IPS-18c (cell line): ENCODE measurements around the gene SEC14L1.

Experiments used
- H3K4me3 ChIP-seq: 2 replicates; pipeline ENCODE4 v1.7.0; 2013; ENCODE audit warnings: low read depth, mild to moderate bottlenecking, low read length, moderate library complexity; ENCODE audit not compliant: insufficient read depth
- H3K9me3 ChIP-seq: one replicate; pipeline ENCODE4 v1.6.1; 2013; ENCODE audit warnings: mild to moderate bottlenecking, low read length, moderate library complexity; ENCODE audit not compliant: control insufficient read depth, insufficient read depth

Gene SEC14L1

DNA sequence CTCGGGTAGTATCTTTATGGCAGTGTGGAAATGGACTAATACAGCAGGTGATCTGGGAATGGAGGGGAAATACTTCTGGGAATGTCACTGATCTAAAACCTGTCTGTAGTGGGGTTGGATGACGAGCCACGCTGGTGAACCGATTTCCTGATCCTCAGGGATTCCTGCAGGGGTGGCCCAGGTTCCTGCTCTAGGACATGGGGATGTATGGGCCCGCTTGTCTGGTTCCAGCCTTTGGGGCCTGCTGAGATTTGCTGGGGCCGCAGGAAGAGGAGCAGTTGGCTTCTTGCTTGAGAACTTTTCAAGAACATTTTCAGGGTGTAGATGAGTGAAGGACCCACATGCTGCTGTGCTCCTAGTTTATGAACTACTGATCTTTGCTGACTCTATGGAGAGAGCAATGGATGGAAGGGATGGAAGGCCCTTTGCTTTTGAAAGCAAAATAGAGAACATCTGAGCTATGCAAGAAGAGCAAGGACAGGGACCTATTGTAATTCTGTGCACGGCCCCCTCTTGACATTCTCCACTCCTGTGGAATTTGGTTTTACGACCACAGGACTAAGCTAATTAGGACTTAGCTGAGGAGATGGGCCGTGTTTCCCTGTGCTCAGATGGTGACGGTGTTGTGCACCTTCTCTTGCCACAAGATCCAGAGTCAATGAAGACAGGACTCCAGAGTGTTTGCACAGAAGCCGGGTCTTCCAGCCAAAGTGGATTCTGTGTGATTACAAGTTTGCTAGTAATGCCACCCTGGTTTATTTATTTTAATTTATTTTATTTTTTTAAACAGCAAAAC lies 90.5 kb downstream of the SEC14L1 start:
- Histone ChIP-seq H3K9me3 (no peaks in the 10 kb centered on the region), H3K4me3 (no peak overlapping the region)

DNA sequence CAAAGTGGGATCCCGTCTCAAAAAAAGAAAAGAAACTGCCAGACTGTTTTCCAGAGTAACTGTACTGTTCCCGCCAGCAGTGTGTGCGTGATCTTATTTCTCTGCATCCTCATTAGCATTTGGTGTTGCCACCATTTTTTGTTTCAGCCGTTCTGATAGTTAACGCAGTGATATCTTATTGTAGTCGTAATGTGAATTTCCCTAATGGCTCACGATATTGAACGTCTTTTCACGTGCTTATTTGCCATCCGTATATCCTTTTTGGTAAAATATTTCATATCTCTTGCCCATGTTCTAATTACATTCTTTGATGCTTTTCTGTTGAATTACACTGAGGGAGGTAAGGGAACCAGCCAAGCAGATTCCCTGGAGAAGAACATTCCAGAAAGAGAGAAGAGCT lies 92.4 kb downstream of the SEC14L1 start:
- Histone ChIP-seq H3K4me3 (no peak overlapping the region), H3K9me3 (no peaks in the 10 kb centered on the region)

DNA sequence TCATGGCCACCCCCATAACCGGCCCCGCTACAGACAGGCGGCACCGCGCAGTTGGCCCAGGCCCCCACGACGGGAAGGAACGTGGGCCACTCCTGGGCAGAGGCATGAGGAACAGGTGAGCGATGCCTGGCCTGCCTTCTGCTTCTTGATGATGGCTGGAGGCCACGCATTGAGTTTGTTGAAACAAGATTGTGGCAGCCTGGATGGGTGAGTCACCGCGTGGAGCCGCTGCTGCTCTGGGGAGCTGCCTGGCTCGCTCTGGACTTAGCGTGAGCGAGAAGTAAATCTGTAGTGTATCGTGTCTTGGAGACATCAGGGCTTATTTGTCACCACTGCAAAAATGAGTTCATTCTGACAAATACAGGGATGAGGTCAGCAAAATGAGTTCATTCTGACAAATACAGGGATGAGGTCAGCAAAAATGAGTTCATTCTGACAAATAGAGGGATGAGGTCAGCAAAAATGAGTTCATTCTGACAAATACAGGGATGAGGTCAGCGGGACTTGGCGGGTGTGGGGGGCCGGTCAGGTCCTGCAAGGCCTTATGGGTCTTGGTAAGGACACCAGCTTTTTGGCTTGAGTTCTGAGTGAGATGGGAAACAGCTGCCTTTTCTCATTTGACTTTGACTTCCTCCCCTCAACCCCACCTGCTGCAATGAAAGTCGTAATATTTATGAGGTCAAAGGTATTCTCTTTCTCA lies 93.0 kb downstream of the SEC14L1 start:
- no peaks in the 10 kb centered on the region for H3K9me3 ChIP-seq

DNA sequence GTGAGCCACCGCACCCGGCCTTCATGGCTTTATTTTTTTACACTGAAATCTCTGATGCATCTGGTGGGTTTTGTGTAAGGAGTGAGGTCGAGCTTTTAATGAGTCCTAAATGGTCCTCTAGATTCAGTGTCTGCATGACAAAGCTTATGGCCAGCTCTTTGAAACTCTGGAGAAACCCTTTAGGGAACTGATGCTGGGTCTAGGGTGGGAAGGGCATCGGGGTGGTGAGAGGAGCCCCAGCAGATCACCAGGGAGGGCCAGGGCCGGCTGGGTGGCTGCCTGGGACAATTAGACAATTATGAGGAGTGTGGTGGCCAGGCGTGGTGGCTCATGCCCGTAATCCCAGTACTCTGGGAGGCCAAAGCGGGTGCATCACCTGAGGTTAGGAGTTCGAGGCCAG lies 93.9 kb downstream of the SEC14L1 start:
- no peak overlapping the region for H3K4me3 ChIP-seq
- H3K9me3 ChIP-seq = no peaks in the 10 kb centered on the region

More for the DNA sequence above, 93.0 kb downstream of the SEC14L1 start:
- no peak overlapping the region for H3K4me3 ChIP-seq

DNA sequence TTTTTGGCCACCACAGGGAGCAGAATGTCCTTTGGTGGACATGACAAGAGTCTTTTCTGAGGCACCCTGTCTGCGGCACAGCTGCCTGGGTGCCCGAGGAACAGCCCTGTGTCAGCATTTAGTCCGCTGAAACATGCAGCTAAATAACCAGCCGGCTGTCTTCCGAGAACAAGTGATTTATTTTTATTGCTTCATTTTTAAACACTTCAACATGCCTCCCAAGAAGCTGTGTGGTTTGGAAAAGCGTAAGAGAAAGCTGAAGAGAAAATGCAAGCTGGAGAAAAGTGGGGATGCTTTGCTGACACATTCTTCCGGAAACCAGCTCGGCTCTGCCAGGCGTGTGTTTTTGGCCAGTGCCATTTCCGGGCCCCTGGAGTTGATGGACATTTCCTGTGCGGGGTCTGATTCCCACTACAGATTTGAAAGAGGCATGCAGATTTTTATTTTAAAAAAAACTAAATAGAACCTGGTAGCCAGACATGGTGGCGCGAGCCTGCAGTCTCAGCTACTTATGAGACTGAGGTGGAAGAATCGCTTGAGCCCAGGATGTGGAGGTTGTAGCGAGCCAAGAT lies 94.7 kb downstream of the SEC14L1 start:
- no peak overlapping the region for H3K4me3 ChIP-seq
- H3K9me3 ChIP-seq = no peaks in the 10 kb centered on the region

DNA sequence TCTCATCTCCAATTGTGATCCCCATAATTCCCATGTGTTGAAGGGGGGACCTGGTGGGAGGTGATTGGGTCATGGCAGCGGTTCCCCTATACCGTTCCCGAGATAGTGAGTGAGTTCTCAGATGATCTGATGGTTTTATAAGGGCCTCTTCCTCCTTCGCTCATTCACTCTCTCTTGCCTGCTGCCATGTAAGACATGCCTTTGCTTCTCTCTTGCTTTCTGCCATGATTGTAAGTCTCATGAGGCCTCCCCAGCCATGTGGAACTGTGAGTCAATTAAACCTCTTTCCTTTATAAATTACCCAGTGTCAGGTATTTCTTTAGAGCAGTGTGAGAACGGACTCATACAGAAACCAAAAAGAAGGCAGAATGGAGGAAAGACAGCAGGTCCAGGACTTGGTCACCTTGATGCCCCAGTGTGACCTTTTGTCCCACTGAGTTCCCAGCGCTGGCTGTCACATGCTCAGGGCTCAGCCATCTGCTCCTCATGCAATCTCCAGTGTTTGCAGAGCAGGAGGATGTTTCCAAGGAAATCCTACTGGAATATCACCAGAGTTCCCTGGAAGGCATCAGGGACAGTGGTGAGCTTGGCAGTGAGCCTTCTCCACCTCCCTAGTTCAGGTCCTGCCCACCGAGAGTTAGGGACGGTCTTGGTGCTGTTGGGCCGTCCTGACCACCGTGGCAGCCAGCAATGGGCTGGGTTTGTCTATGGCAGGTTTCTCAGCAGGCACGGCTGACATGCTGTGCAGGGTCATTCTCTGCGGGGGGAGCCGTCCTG lies 96.7 kb downstream of the SEC14L1 start:
- no peak overlapping the region for H3K4me3 ChIP-seq
- H3K9me3 ChIP-seq = no peaks in the 10 kb centered on the region

DNA sequence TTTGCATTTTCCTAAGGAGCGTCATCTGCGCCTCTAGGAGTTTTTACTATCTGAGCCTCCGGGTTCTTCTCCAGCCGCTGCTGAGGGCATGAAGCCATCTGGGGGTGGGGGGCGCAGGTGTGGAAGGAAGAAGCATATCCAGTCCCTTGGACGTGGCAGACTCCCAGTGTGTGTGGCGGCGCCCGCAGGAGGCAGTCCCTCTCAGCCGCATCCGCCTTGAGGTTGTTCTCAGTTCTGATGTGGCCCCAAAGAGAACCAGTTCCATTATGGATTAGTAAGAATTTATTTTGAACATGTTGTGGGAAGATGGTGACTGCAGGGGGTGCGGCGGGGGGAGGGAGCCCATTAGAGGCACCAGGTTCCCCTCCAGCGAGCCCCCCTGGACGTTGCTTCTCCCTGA lies 100.2 kb downstream of the SEC14L1 start:
- no peak overlapping the region for H3K4me3 ChIP-seq

DNA sequence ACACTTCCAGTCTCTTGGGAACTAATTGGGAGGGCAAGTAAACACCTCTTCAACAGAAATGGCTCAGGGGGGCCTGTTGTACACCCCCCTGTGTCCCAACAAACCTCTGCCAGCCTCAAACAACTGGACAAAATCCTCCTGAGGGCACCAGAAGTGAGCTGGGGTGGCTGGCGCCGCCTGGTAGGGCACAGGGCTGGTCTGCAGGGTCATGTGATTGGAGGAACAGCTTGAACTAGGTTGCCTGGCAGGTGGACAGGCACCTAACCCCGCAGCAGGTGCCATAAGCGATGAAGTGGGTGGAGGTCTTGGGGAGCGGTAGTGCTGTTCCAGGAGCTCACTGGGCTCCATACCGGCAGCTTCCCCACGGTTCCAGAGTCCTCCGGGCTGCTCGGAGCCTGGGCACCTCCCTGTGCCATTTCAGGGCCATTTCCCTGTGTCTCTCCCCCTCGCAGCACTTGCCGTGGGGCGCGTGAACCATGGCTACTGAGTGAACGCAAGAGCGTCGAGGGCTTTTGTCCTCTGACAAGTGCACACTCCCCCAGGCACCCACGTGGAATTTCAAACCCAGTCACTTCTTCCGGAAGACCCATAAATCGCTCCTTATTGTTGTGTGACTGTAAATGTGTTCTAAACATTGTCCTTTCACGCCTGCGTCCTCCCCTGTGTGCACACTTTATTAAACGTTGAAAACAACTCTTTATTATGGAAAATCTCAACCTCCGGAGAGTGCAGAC lies 101.5 kb downstream of the SEC14L1 start:
- H3K4me3 ChIP-seq = no peak overlapping the region

More for the DNA sequence above, 100.2 kb downstream of the SEC14L1 start:
- H3K9me3 ChIP-seq = no peaks in the 10 kb centered on the region

DNA sequence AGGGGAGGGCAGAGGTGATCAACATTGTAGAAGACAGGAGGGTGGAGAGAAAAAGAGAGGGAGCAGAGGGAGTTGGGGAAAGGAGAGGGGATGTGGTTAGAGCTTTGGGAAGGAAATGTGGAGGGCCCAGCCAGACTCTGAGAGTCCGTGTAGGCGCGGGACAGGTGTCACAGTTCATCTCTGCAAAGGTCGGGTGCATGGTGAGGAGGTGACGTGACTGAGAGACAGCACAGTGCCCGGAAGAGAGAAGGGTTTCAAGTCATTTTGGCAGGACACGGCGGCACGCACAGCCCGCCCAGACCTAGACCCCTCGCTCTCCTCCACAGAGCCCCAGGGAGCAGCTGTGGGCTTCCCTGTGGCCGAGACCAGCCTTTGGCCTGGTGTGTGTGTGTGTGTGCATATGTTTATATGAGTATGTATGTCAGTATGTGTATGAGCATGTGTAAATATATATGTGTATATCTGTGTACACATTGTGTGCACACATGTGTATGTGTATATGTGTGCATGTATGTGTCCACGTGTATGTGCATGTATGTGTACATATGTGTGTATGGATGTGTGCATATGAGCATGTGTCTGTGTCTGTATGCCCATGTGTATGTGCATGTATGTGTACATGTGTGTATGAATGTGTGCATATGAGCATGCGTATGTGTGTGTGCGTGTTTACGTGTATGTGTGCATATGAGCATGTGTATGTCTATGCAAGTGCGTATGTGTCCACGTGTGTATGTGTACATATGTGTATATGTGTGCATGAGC lies 104.6 kb downstream of the SEC14L1 start:
- no peaks in the 10 kb centered on the region for H3K9me3 ChIP-seq
- H3K4me3 ChIP-seq = no peak overlapping the region

More for the DNA sequence above, 101.5 kb downstream of the SEC14L1 start:
- H3K9me3 ChIP-seq = no peaks in the 10 kb centered on the region

DNA sequence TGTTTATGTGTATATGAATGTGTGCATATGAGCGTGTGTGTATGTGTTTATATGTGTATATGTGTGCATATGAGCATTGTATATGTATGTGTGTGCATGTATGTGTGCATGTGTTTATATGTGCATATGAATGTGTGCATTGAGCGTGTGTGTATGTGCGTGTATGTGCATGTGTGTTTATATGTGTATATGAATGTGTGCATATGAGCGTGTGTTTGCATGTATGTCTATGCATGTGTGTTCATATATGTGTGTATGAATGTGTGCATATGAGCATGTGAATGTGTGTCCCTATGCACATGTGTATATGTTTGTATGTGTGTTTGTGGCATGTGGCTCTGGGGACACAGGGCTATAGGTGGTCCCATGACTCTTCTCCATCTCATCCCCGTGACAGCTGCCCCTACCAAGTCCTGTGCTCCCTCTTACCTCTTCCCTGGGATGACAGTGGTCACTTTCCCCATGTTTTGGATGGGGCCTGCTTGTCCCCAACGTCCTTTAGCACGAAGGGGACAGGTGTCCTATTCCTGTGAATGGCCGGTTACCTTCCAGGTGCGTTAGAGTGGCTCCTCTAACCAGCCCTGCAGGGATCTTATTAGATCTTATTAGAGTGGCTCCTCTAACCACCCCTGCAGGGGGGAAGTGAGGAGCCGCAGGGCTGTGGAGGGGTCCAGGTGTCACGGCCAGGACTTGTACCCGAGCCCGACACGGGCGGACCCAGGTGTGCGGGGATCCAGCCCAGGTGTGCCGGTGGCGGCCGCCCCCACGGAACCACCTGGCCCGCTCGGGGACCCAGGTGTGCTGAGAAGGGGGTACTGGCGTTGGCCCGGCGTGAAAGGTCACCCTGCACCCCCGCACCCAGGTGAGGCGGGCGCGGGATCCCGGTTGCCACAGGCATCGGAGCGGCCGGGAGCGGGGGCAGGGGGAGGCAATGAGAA lies 105.6 kb downstream of the SEC14L1 start:
- H3K4me3 ChIP-seq = peak overlapping the region; percentile 70
- no peaks in the 10 kb centered on the region for H3K9me3 ChIP-seq

DNA sequence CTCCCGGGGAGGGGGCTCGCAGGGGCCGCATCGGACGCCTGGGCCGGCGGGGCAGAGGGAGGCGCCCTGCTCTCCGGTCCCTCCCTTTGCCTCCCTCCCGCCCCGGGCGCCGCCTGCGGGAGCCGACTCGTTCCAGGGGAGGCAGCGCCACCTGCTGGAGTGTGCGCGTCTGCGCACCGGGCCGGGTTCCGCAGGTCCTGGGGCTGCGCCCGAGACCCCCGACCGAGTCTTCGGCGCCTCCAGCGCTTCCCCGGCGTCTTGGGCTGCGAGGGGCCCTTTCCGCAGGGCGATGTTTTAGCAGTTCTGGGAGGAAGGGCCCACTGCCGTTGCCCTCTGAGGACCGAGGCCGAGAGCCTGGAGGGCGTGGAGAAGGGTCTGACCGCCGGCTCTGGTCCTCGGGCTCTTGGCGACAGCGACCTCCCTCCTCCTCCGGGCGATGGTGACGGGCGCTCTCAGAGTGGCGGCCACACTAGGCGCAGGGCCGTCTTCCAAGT lies 106.3 kb downstream of the SEC14L1 start:
- Histone ChIP-seq H3K9me3 (no peaks in the 10 kb centered on the region), H3K4me3 (peak overlapping the region; percentile 70)

DNA sequence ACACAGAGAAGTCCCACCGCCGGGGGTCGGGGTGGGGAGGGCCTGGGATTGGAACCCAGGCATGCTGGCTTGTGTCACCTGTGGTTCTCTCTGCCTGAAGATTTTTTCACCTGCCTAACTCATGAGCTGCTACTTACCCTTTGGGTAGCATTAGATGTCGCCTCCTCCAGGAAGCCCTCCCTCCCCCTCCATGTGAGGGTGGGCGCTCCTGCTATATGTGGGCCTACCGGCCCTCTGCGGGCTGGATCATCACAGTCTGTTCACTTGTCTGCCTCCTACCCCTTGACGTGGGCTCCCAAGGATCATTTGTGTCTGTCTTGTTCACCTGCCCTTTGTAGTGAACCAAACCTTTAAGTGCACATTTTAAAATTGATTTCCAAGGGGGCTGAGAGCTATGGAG lies 106.8 kb downstream of the SEC14L1 start:
- Histone ChIP-seq H3K4me3 (peak overlapping the region; percentile 70; the same call in 1 of the 2 replicates), H3K9me3 (no peaks in the 10 kb centered on the region)

DNA sequence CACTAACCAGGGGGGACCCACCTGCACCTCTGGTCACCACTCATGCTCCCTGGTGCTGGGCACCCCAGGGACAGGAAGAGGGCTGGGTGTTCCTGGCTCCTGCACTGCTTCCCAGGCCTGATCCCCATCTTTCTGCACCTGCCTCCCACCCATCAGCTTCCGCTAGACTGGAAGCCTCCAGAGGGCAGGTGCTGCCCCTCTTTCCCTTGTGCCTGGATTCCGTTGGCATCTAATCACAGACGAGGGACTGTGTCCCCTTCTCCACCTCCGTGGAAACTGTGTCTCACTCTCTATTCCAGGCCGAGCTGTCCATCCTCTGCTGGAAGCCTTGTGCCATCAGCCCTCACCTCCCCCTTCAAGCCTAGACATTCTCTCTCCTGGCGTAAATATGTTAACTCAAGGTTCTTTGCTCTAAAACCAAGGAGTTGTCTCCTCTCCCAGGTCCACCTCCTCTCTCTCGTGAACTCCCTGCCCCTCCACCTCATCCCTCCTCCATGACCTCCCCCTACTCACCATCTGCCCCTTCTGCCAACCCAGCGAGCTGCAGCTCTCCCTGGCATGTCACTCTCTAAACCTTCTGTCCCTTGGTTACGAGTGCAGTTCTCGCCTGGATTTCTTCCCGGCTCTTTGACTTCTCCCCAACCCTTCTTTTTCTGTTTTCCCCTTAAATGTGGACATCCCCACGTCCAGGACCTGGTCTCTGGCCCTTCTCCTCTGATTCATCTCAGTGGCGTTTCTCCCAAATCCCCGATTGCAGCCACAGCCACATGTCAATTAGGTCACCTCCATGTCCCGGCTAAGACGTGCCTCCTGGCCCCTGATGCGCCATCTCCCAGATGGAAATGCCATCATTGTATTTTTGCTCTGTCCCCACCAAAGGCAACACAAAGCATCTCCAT lies 107.7 kb downstream of the SEC14L1 start:
- Histone ChIP-seq H3K4me3 (no peak overlapping the region), H3K9me3 (no peaks in the 10 kb centered on the region)

DNA sequence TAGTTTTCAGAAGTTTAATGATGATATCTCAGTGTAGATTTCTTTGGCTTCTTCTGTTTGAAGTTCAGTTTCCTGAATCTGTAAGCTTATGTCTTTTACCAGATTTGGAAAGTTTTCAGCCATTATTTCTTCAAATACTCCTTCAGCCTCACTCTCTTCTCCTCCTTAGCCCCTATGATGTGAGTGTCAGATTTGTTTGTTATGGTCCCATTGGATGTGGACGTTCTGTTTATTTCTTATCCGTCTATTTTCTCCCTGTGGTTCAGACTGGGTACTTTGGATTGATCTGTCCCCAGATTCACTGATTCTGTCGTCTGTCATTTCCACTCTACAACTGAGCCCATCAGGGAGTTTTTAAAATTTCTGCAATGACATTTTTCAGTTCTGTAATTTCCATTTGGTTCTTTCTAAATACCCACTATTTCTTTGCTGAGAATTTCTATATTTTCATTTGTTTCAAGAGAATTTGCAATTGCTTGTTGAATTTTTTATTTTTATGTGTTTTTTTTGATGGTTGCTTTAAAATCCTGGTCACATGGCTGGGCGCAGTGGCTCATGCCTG lies 110.9 kb downstream of the SEC14L1 start:
- Histone ChIP-seq H3K9me3 (peaks cover 2% of the 10 kb centered on the region), H3K4me3 (no peak overlapping the region)
